ENCODE measurements around the gene SSRP1.

GRCh38 chr11:57318178-57318577 is 17.5 kb downstream of the SSRP1 start:
- TF ChIP-seq, protein P1, sequence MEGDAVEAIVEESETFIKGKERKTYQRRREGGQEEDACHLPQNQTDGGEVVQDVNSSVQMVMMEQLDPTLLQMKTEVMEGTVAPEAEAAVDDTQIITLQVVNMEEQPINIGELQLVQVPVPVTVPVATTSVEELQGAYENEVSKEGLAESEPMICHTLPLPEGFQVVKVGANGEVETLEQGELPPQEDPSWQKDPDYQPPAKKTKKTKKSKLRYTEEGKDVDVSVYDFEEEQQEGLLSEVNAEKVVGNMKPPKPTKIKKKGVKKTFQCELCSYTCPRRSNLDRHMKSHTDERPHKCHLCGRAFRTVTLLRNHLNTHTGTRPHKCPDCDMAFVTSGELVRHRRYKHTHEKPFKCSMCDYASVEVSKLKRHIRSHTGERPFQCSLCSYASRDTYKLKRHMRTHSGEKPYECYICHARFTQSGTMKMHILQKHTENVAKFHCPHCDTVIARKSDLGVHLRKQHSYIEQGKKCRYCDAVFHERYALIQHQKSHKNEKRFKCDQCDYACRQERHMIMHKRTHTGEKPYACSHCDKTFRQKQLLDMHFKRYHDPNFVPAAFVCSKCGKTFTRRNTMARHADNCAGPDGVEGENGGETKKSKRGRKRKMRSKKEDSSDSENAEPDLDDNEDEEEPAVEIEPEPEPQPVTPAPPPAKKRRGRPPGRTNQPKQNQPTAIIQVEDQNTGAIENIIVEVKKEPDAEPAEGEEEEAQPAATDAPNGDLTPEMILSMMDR (IDR thresholded peaks at IDR 0.05) = no peak
- no peak for TF ChIP-seq POLR2AphosphoS5 (IDR thresholded peaks at IDR 0.05; ENCODE audit: low read depth, low read length)
- TF ChIP-seq, protein P2, sequence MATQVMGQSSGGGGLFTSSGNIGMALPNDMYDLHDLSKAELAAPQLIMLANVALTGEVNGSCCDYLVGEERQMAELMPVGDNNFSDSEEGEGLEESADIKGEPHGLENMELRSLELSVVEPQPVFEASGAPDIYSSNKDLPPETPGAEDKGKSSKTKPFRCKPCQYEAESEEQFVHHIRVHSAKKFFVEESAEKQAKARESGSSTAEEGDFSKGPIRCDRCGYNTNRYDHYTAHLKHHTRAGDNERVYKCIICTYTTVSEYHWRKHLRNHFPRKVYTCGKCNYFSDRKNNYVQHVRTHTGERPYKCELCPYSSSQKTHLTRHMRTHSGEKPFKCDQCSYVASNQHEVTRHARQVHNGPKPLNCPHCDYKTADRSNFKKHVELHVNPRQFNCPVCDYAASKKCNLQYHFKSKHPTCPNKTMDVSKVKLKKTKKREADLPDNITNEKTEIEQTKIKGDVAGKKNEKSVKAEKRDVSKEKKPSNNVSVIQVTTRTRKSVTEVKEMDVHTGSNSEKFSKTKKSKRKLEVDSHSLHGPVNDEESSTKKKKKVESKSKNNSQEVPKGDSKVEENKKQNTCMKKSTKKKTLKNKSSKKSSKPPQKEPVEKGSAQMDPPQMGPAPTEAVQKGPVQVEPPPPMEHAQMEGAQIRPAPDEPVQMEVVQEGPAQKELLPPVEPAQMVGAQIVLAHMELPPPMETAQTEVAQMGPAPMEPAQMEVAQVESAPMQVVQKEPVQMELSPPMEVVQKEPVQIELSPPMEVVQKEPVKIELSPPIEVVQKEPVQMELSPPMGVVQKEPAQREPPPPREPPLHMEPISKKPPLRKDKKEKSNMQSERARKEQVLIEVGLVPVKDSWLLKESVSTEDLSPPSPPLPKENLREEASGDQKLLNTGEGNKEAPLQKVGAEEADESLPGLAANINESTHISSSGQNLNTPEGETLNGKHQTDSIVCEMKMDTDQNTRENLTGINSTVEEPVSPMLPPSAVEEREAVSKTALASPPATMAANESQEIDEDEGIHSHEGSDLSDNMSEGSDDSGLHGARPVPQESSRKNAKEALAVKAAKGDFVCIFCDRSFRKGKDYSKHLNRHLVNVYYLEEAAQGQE (IDR thresholded peaks at IDR 0.05; ENCODE audit: insufficient read depth in 1 of 2, low read depth in 2 of 2, low read length in 1 of 2) = no peak
- no peak for TF ChIP-seq SIN3A (IDR thresholded peaks at IDR 0.05; ENCODE audit: borderline replicate concordance, insufficient read depth, low read depth, low read length)
- no peak for TF ChIP-seq TCF7L2 (IDR thresholded peaks at IDR 0.05; ENCODE audit: low read depth, low read length)
